Ramos (cell line): Measurements from ENCODE around the gene ZNF467.

Source experiments
- in situ Hi-C: fragments of 300-500 bp; cut with MboI; formaldehyde crosslinking; loops from one replicate; pipeline ENCODE4 v1.14.3; 2022; ENCODE audit warnings: low sequenced_read_pairs; ENCODE audit not compliant: unreplicated experiment

The ZNF467 gene

GRCh38 chr7:149753375-149754233 lies 19.8 kb downstream of the ZNF467 start:
- in situ Hi-C loops, result no loop called here

GRCh38 chr7:149752646-149753045 lies 20.7 kb downstream of the ZNF467 start:
- in situ Hi-C loops, result no loop called here

- in situ Hi-C loops, result no loop called here
Measured at GRCh38 chr7:149751043-149751775, 22.2 kb downstream of the ZNF467 start.

- in situ Hi-C loops, result no loop called here
Measured at GRCh38 chr7:149750122-149750845, 23.1 kb downstream of the ZNF467 start.

- in situ Hi-C loops, result no loop called here
Measured at GRCh38 chr7:149748076-149748874, 25.1 kb downstream of the ZNF467 start.

- in situ Hi-C loops, result loop anchor here (5.0 kb wide), 1 partner anchor 81 kb away; no protein-coding TSS in a partner anchor
Measured at GRCh38 chr7:149743476-149744255, 29.7 kb downstream of the ZNF467 start.

GRCh38 chr7:149742075-149742701 lies 31.2 kb downstream of the ZNF467 start:
- in situ Hi-C loops, result loop anchor here (5.0 kb wide), 1 partner anchor 80 kb away; no protein-coding TSS in a partner anchor

- in situ Hi-C loops, result loop anchor here (5.0 kb wide), 1 partner anchor 79 kb away; no protein-coding TSS in a partner anchor
Measured at GRCh38 chr7:149741629-149742028, 31.8 kb downstream of the ZNF467 start.

- in situ Hi-C loops, result no loop called here
Measured at GRCh38 chr7:149736478-149737360, 36.7 kb downstream of the ZNF467 start.

- in situ Hi-C loops, result no loop called here
Measured at GRCh38 chr7:149735779-149736477, 37.5 kb downstream of the ZNF467 start.

GRCh38 chr7:149735181-149735602 lies 38.2 kb downstream of the ZNF467 start:
- in situ Hi-C loops, result no loop called here

- in situ Hi-C loops, result no loop called here
Measured at GRCh38 chr7:149734791-149735075, 38.7 kb downstream of the ZNF467 start.

- in situ Hi-C loops, result no loop called here
Measured at GRCh38 chr7:149733924-149734790, 39.2 kb downstream of the ZNF467 start.

- in situ Hi-C loops, result no loop called here
Measured at GRCh38 chr7:149733131-149733923, 40.1 kb downstream of the ZNF467 start.

- in situ Hi-C loops, result no loop called here
Measured at GRCh38 chr7:149732611-149733010, 40.8 kb downstream of the ZNF467 start.
